ENCODE results near the gene HSCB. TPM values are rescaled to one million over a fixed set of nuclear protein-coding genes. Genes with fewer than 3 reads are reported as not detected.
A peak's percentile ranks its signal among the peaks of the same experiment; 100 is the strongest.

Gene HSCB
- total RNA-seq, 1 experiment from 2014 or later: 22.3 TPM

GRCh38 chr22:28783786-28784671 lies 42.2 kb downstream of the HSCB start:
- Histone ChIP-seq H3K27me3 (replicated peaks) (0 out of 2 replicates have a peak, but pooled peaks cover 2% of the 10 kb centered on the region), H3K4me1 (replicated peaks) (no peaks in the 10 kb centered on the region), H3K27ac (no peak overlapping the region), H3K4me3 (no peak overlapping the region), H3K9me3 (replicated peaks) (no peaks in the 10 kb centered on the region), H3K36me3 (peaks cover 86% of the 10 kb centered on the region)
- no peak for DNase-seq (ENCODE audit: low read depth in 1 of 2, low spot score in 2 of 2)

GRCh38 chr22:28788601-28789000 lies 46.8 kb downstream of the HSCB start:
- peaks cover 72% of the 10 kb centered on the region for H3K36me3 ChIP-seq
- H3K4me3 ChIP-seq: no peak overlapping the region
- no peaks in the 10 kb centered on the region for H3K9me3 ChIP-seq (replicated peaks)
- no peak overlapping the region for H3K27ac ChIP-seq
- no peak for DNase-seq (ENCODE audit: low read depth in 1 of 2, low spot score in 2 of 2)
- H3K4me1 ChIP-seq (replicated peaks): no peaks in the 10 kb centered on the region
- no peaks in the 10 kb centered on the region for H3K27me3 ChIP-seq (replicated peaks)

GRCh38 chr22:28791124-28791523 lies 49.3 kb downstream of the HSCB start:
- DNase-seq (ENCODE audit: low read depth in 1 of 2, low spot score in 2 of 2): no peak
- Histone ChIP-seq H3K9me3 (replicated peaks) (no peaks in the 10 kb centered on the region), H3K27ac (no peak overlapping the region), H3K36me3 (peaks cover 72% of the 10 kb centered on the region), H3K27me3 (replicated peaks) (no peaks in the 10 kb centered on the region), H3K4me3 (no peak overlapping the region), H3K4me1 (replicated peaks) (no peaks in the 10 kb centered on the region)

GRCh38 chr22:28791841-28792490 lies 50.1 kb downstream of the HSCB start:
- no peak for DNase-seq (ENCODE audit: low read depth in 1 of 2, low spot score in 2 of 2)
- H3K27ac ChIP-seq: no peak overlapping the region

GRCh38 chr22:28792491-28793383 lies 50.9 kb downstream of the HSCB start:
- H3K4me1 ChIP-seq (replicated peaks): no peaks in the 10 kb centered on the region
- peaks cover 71% of the 10 kb centered on the region for H3K36me3 ChIP-seq

More at GRCh38 chr22:28791841-28792490, 50.1 kb downstream of the HSCB start:
- Histone ChIP-seq H3K36me3 (peaks cover 72% of the 10 kb centered on the region), H3K27me3 (replicated peaks) (no peaks in the 10 kb centered on the region), H3K4me1 (replicated peaks) (no peaks in the 10 kb centered on the region), H3K9me3 (replicated peaks) (no peaks in the 10 kb centered on the region), H3K4me3 (no peak overlapping the region)

GRCh38 chr22:28793976-28794584 lies 52.2 kb downstream of the HSCB start:
- no peaks in the 10 kb centered on the region for H3K9me3 ChIP-seq (replicated peaks)
- DNase-seq (ENCODE audit: low read depth in 1 of 2, low spot score in 2 of 2): no peak
- H3K27ac ChIP-seq: no peak overlapping the region
- no peaks in the 10 kb centered on the region for H3K27me3 ChIP-seq (replicated peaks)
- H3K4me1 ChIP-seq (replicated peaks): no peaks in the 10 kb centered on the region; the same call in 1 of the 2 replicates
- peaks cover 67% of the 10 kb centered on the region for H3K36me3 ChIP-seq
- H3K4me3 ChIP-seq: no peak overlapping the region

More at GRCh38 chr22:28792491-28793383, 50.9 kb downstream of the HSCB start:
- Histone ChIP-seq H3K4me3 (no peak overlapping the region), H3K27ac (no peak overlapping the region), H3K27me3 (replicated peaks) (no peaks in the 10 kb centered on the region), H3K9me3 (replicated peaks) (no peaks in the 10 kb centered on the region)
- DNase-seq (ENCODE audit: low read depth in 1 of 2, low spot score in 2 of 2): no peak

GRCh38 chr22:28795071-28795693 lies 53.3 kb downstream of the HSCB start:
- Histone ChIP-seq H3K4me1 (replicated peaks) (no peaks in the 10 kb centered on the region; the same call in 1 of the 2 replicates), H3K9me3 (replicated peaks) (no peaks in the 10 kb centered on the region), H3K36me3 (peaks cover 63% of the 10 kb centered on the region), H3K4me3 (no peak overlapping the region), H3K27ac (no peak overlapping the region), H3K27me3 (replicated peaks) (no peaks in the 10 kb centered on the region)
- no peak for DNase-seq (ENCODE audit: low read depth in 1 of 2, low spot score in 2 of 2)

- H3K27ac ChIP-seq: no peak overlapping the region
- H3K9me3 ChIP-seq (replicated peaks): no peaks in the 10 kb centered on the region
- peaks cover 65% of the 10 kb centered on the region for H3K36me3 ChIP-seq
Measured at GRCh38 chr22:28795932-28796856, 54.4 kb downstream of the HSCB start.

GRCh38 chr22:28798810-28799605 lies 57.2 kb downstream of the HSCB start:
- Histone ChIP-seq H3K4me1 (replicated peaks) (no peaks in the 10 kb centered on the region; the same call in 1 of the 2 replicates), H3K4me3 (peak overlapping the region; percentile 82), H3K27ac (peak overlapping the region; percentile 96), H3K27me3 (replicated peaks) (no peaks in the 10 kb centered on the region), H3K9me3 (replicated peaks) (no peaks in the 10 kb centered on the region), H3K36me3 (peaks cover 49% of the 10 kb centered on the region)
- DNase-seq (ENCODE audit: low read depth in 1 of 2, low spot score in 2 of 2): peak; percentile 47 to 68

More at GRCh38 chr22:28795932-28796856, 54.4 kb downstream of the HSCB start:
- DNase-seq (ENCODE audit: low read depth in 1 of 2, low spot score in 2 of 2): no peak
- H3K4me3 ChIP-seq: no peak overlapping the region
- H3K27me3 ChIP-seq (replicated peaks): no peaks in the 10 kb centered on the region
- H3K4me1 ChIP-seq (replicated peaks): no peaks in the 10 kb centered on the region; the same call in 1 of the 2 replicates

GRCh38 chr22:28799606-28800307 lies 57.9 kb downstream of the HSCB start:
- peaks cover 41% of the 10 kb centered on the region for H3K36me3 ChIP-seq
- H3K27me3 ChIP-seq (replicated peaks): no peaks in the 10 kb centered on the region
- H3K9me3 ChIP-seq (replicated peaks): no peaks in the 10 kb centered on the region
- peak; percentile 64 to 72 for DNase-seq (ENCODE audit: low read depth in 1 of 2, low spot score in 2 of 2)
- H3K4me3 ChIP-seq: peak overlapping the region; percentile 82
- H3K27ac ChIP-seq: peak overlapping the region; percentile 96
- no peaks in the 10 kb centered on the region; the same call in 1 of the 2 replicates for H3K4me1 ChIP-seq (replicated peaks)
